Right ventricle myocardium inferior (tissue), 1 donor: Measurements from ENCODE around the gene FUCA2. TPM values are rescaled to one million over a fixed set of nuclear protein-coding genes. Genes with fewer than 3 reads are reported as not detected.
"Not testable (repeated sequence)": the region's sequence is repeated elsewhere in the genome, so short reads cannot be mapped to it uniquely, and the experiment has no call there.

Experiments used
- ATAC-seq: fragments of 200-7000 bp; cut with Tn5 transposase; one replicate; pipeline ENCODE4 v1.9.1; 2020; ENCODE audit warnings: mild to moderate bottlenecking, moderate library complexity
- DNase-seq: peaks from one replicate; pipeline ENCODE4 v3.0.0; 2021; ENCODE audit errors: missing footprints
- intact Hi-C: fragments of 100-400 bp; cut with DNase I; formaldehyde crosslinking; loops from one replicate; pipeline ENCODE4 v1.11.0; 2022
- total RNA-seq: library from RNA; stranded (reverse); fragmentation: NEBNext Ultra II Directional; extraction: Animal tissue kit (Norgen Biotek cat#: 25700); gene quantifications from one replicate; pipeline ENCODE4 v1.2.1, GENCODE V29; 2021
- donor health status: DM: no; HTN: yes; CAD: no; lungs with severe emphysema.

Gene FUCA2
- total RNA-seq, 1 donor from 2014 or later = 46.1 TPM

GRCh38 chr6:143538374-143538773 lies 26.9 kb upstream of the FUCA2 start:
- intact Hi-C loops = no loop called here
- ATAC-seq = no peak
- no peak for DNase-seq

GRCh38 chr6:143536866-143537691 lies 25.6 kb upstream of the FUCA2 start:
- intact Hi-C loops = no loop called here
- DNase-seq (peak; percentile 84), ATAC-seq (peak; percentile 76)

GRCh38 chr6:143536461-143536865 lies 24.9 kb upstream of the FUCA2 start:
- intact Hi-C loops = no loop called here
- DNase-seq = peak; percentile 81
- ATAC-seq = peak; percentile 58

DNA sequence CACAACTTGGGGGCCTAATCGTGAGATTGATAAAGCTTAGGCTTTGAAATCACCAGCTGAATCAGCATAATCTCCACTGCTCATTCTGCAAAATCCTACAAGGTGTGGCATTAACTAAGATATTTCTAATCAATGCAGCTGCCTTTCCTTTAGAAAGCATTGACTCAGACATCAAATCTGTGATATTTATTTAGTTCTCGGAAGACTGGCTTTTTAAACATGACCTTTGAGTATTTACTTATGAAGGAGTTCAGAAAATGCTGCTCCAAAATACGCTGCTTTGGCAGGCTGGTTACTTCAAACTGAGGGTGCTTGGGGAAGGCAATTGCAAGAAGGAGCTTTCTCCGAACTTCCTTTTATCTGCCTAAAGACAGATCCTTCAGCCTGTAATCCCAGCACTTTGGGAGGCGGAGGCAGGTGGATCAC lies 23.7 kb upstream of the FUCA2 start:
- intact Hi-C loops = no loop called here
- ATAC-seq (no peak), DNase-seq (no peak)

DNA sequence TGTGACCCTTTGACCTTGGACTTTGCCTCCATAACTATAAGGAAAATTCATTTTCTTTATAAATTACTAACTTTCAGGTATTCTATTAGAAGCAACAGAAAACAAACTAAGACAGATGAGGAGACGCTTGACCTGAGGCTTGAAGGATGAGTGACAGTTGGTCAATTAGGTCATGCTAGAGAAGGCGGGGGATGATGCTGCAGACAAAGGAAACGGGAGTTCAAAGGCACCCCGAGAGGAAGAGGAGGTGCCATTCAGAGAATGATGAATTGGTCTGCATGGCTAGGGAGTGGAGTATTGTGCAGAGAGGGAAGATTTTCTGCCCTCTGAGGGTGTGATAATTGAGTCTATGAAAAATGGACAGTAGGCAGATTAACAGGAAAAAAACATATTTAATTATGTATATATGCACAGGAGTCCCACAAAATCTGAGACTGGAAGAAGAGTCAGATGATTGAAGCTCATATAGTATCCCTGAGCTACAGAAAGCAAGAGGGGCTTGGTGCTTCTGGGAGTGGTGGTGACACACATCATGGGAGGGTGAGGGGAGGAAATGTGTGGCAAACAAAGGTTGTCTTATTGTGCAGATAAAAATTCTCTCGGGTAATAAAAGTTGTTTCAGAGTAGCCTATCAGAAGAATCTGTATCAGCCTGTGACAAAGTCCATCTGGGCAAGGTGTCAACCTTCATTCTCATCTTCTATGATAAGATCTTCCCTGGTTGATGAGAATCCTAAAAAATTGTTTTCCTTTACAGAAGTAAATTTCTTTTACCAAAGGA lies 20.4 kb upstream of the FUCA2 start:
- ATAC-seq = no peak
- intact Hi-C loops = no loop called here

DNA sequence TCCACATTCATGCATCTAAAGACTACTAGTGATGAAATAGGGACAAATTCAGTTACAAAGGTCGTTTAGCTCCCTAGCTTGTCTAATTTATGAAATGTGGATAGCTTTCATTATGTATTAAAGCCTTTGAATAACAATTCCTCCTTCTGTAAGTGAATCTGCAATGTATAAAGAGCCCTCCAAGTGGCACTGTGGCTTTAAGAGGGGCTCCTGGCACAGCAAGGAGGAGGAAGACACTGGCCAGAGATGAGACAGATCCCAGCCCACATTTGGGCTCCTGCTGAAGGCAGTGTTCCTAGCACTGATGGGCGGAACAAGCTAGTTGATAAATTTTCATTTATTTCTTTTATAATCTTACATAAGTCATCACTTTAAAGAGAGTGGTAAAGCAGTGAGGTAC lies 17.6 kb upstream of the FUCA2 start:
- ATAC-seq (no peak), DNase-seq (no peak)
- intact Hi-C loops = no loop called here

More for the DNA sequence above, 20.4 kb upstream of the FUCA2 start:
- DNase-seq = no peak

DNA sequence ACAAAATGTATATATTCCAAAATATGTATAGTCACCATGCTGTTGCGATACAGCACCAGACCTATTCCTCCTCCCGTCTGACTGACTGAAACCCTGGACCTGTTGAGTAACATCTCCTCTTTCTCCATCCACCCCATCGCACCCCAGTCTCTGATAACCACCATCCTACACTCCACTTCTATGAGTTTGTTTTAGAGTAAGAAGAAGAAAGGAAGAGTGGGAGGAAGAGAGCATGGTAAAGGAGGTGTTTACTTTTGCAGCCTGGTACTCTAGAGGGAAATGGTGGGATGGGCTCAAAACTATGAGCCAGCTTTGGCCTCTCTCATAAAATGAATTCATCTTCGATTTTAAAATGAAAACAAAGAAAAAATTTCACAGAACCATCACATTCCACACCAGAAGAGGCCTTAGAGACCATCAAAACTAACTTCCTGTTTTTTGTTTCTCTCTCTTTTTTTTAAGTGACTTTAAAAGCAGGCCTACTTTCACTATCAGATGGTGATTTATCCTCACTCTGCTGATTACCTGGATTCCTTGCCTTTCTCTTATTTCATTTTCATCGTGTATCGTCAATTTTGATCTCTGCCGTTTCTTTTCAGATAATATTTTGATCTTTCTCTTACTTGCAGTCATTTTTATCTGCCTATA lies 16.8 kb upstream of the FUCA2 start:
- intact Hi-C loops = no loop called here
- ATAC-seq (no peak), DNase-seq (no peak)

- intact Hi-C loops = no loop called here
Measured at GRCh38 chr6:143527677-143528076, 16.2 kb upstream of the FUCA2 start.

GRCh38 chr6:143525356-143525755 lies 13.8 kb upstream of the FUCA2 start:
- DNase-seq = no peak
- intact Hi-C loops = no loop called here
- no peak for ATAC-seq

More at GRCh38 chr6:143527677-143528076, 16.2 kb upstream of the FUCA2 start:
- DNase-seq (no peak), ATAC-seq (no peak)

DNA sequence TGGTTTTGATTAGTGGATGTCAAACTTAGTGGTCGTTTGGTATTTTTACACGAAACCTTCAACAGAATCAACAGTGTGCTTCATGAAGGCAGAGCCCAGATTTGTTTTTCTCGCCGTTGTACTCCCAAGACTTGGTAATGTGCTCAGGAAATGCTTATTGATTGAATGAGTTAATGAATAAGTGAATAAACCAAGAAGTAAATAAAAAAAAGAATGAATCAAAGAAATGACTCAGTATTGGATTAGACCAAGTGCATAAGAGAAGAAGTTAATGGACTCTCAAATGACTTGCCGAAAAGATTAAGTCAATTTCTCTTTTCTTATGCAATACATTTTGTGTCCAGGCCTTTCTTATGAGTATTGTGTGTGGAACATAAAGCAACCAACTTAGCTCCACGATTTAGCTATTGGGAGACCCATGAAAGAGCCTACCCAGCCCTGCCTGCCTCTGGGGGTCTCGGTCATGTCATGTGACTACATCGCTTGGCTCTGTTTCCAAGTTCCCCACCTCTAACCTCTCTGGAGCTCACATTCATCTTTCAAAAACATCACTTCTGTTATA lies 10.6 kb upstream of the FUCA2 start:
- intact Hi-C loops = no loop called here
- ATAC-seq (no peak), DNase-seq (no peak)

- no peak for DNase-seq
- no peak for ATAC-seq
- intact Hi-C loops = no loop called here
Measured at GRCh38 chr6:143517447-143517773, 5.9 kb upstream of the FUCA2 start.

GRCh38 chr6:143516690-143517446 lies 5.3 kb upstream of the FUCA2 start:
- ATAC-seq = no peak
- intact Hi-C loops = no loop called here
- DNase-seq = no peak

DNA sequence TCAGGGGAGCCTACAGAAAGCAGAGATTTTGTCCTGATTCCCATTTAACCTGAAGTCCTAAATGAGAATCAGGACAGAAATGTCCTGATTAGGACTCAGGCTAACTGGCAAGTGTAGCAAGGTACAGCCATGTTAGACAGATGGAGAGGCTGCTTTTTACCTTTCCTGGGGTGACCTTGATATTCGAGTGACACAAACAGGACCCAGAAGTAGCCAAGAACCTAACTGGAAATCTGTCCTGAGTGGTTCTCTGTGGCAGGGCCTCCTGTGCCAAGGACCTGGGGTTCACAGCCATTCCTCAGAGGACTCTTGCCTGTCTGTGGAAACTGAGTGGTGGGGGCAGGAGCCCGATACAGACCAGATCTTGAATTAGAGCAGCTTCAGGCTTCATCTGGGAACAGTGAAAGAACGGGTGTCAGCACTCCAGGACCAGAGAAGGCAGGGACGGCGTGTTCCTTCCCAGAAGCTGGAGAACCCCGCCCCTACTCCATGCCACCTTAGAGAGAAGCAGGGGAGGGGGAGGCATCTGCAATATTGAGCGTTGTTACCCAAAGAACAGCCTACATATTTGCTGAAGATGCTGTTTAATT lies 4.3 kb upstream of the FUCA2 start:
- intact Hi-C loops = loop anchor here (2.0 kb wide), 1 partner anchor 49 kb away; no protein-coding TSS in a partner anchor
- DNase-seq (no peak), ATAC-seq (peak; percentile 3)

GRCh38 chr6:143515061-143515760 lies 3.7 kb upstream of the FUCA2 start:
- intact Hi-C loops = loop anchor here (2.0 kb wide), 1 partner anchor 50 kb away; no protein-coding TSS in a partner anchor
- DNase-seq (no peak), ATAC-seq (peak; percentile 70)

GRCh38 chr6:143513410-143513809 lies 1.9 kb upstream of the FUCA2 start:
- no peak for ATAC-seq
- intact Hi-C loops = loop anchor here (5.0 kb wide), 2 partner anchors 329 to 571 kb away; partner anchors contain the start of gene LTV1
- no peak for DNase-seq

GRCh38 chr6:143510326-143510725 lies 1.2 kb downstream of the FUCA2 start:
- intact Hi-C loops = loop anchor here (5.0 kb wide), 2 partner anchors 332 to 568 kb away; partner anchors contain the start of gene LTV1
- ATAC-seq, DNase-seq: not testable (repeated sequence)
